Large intestine (tissue), 3 donors: ENCODE measurements around the gene LRRIQ1. TPM values are rescaled to one million over a fixed set of nuclear protein-coding genes. Genes with fewer than 3 reads are reported as not detected.

Experiments used
- DNase-seq, 2 donors: peaks; one replicate each; pipeline versions ENCODE4 v3.0.0 to v3.0.0-alpha.2; 2013
- H3K27ac ChIP-seq: one replicate; pipeline ENCODE4 v1.5.1; 2013; ENCODE audit warnings: low read length
- H3K27me3 ChIP-seq: 2 replicates; pipeline ENCODE4 v1.6.1; 2013; ENCODE audit warnings: low read length; ENCODE audit not compliant: control insufficient read depth, insufficient read depth
- H3K36me3 ChIP-seq: 2 replicates; pipeline ENCODE4 v1.6.1; 2013; ENCODE audit warnings: low read length; ENCODE audit not compliant: control insufficient read depth, insufficient read depth
- H3K4me1 ChIP-seq: one replicate; pipeline ENCODE4 v1.6.1; 2013; ENCODE audit warnings: low read length; ENCODE audit not compliant: control insufficient read depth, insufficient read depth
- H3K4me3 ChIP-seq: one replicate; pipeline ENCODE4 v1.5.1; 2013; ENCODE audit warnings: low read length
- H3K9me3 ChIP-seq: one replicate; pipeline ENCODE4 v1.6.1; 2013; ENCODE audit warnings: mild to moderate bottlenecking, low read depth, low read length, moderate library complexity; ENCODE audit not compliant: control insufficient read depth
- WGBS: methylation state at CpG from one replicate; pipeline ENCODE4 v1.1.5; 2013; ENCODE audit warnings: low lambda C conversion rate; ENCODE audit not compliant: insufficient coverage; 5-methylcytosine and 5-hydroxymethylcytosine counted together
- polyA plus RNA-seq: library from polyadenylated mRNA; unstranded; fragments of 120-200 nt; gene quantifications from one replicate; pipeline ENCODE4 v1.2.1, GENCODE V29; 2013

Gene LRRIQ1
- polyA plus RNA-seq, 1 donor: 0.49 TPM

DNA sequence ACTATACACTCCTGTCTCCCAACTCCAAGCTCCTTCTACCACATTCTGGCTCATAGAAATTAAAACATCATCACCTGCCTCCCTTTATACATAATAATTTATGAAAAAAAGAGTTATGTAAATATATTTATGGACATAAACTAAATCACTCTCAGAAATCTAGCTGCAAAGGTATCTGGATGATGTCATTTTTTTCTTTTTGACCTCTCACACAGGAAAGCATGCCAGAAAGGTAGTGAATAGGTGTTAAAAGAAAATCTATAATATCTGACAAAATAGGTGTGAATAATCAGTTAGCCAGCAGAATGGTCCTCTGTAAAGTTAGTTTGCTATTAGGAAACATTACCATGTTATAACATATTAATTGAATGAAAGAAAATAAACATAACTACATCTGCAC, 7.7 kb downstream of the LRRIQ1 start:
- no peaks in the 10 kb centered on the region for H3K4me1 ChIP-seq
- no peak for DNase-seq
- no peak overlapping the region for H3K27ac ChIP-seq
- H3K9me3 ChIP-seq: no peaks in the 10 kb centered on the region
- no peak overlapping the region for H3K4me3 ChIP-seq
- no peaks in the 10 kb centered on the region for H3K27me3 ChIP-seq
- H3K36me3 ChIP-seq: no peaks in the 10 kb centered on the region

DNA sequence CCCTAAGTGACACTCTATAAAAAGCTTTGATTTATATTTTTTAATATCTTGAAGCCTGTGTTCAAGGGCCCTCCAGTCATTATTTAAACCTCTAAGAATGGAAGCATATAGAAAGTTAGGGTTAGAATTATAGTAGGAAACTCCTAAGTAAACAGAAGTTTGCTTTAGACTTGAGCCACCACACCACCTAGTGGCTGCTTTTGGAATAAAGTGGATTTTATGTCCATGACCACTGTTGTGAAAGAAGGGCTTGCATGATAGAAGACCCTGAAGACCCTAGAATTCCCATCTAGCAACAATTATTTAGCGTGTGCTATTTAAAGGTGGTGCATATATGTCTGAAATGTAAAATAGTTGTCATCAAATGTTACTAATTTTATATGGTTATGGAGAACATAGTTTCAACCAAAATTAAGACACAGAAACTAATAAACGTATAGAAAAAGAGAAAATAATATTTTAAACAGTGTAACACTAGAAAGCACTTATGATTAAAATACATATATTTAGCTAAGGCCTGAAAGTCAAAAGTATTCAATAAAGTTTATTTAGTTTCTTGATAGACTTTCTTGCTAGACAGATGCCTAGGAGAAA, 21.3 kb downstream of the LRRIQ1 start:
- 48% methylated on average over 2 of the region's 2 CpGs for WGBS
- no peaks in the 10 kb centered on the region for H3K9me3 ChIP-seq
- peak; percentile 17 to 22 for DNase-seq
- no peaks in the 10 kb centered on the region for H3K36me3 ChIP-seq
- no peak overlapping the region for H3K4me3 ChIP-seq
- H3K27me3 ChIP-seq: no peaks in the 10 kb centered on the region
- no peaks in the 10 kb centered on the region for H3K4me1 ChIP-seq
- H3K27ac ChIP-seq: no peak overlapping the region

DNA sequence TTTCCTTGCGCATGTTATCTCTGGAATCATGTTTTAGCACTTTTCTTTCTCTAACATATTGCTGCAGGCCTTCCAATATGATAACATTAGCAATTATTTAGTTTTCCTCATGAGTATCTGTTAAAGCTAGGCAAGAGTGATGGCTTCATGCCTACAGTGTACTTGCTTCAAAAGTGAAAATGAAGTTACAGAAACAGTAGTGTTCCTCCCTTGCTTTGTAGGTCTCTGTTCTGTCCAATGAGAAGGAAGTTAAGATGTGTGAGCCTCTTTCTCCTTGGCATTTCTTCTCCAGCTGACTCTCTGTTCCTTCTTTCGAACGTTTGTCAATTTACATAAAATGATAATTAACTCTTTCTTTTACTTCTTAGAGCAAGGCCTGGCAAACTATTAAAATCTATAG, 22.2 kb downstream of the LRRIQ1 start:
- 73% methylated on average over 3 of the region's 3 CpGs for WGBS
- Histone ChIP-seq H3K36me3 (no peaks in the 10 kb centered on the region), H3K27me3 (no peaks in the 10 kb centered on the region), H3K4me3 (no peak overlapping the region), H3K27ac (no peak overlapping the region), H3K4me1 (no peaks in the 10 kb centered on the region), H3K9me3 (no peaks in the 10 kb centered on the region)
- no peak for DNase-seq

DNA sequence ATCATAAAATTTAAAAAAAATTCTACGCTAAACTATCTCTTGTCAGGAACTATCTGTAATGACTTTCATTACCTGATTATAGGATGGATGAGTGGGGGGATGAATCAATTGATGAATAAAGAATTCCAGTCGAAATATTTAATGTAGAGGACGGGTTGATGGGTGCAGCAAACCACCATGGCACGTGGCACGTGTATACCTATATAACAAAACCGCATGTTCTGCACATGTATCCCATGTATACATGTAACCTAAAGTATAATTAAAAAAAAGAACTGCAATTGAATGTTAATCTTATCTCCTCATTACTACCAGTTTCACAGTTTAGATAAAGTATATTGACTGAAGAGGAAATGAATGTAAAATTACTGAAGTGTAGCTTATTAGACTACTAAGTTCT, 23.4 kb downstream of the LRRIQ1 start:
- WGBS: 100% methylated on average over 1 of the region's 6 CpGs
- no peak for DNase-seq
- Histone ChIP-seq H3K27me3 (no peaks in the 10 kb centered on the region), H3K9me3 (no peaks in the 10 kb centered on the region), H3K4me1 (no peaks in the 10 kb centered on the region), H3K4me3 (no peak overlapping the region), H3K36me3 (no peaks in the 10 kb centered on the region), H3K27ac (no peak overlapping the region)

DNA sequence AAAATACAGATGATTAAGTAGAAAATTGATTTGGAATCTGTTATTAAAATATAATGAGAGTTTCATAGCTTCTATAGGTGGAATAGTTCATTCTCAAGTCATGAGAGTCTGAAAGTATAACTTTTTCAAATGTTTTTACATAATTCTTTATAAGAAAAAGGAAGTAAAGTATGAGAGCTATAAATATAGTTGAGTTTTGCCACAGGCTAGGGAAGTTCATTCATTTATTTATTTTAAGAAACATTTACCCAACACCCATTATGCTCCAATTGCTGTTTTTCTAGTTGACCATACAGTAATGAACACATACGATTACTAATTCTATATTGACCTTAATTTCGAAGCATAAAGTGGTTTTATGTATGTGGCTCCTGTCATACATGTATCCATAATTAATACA, 24.8 kb downstream of the LRRIQ1 start:
- Histone ChIP-seq H3K36me3 (no peaks in the 10 kb centered on the region), H3K9me3 (no peaks in the 10 kb centered on the region), H3K4me3 (no peak overlapping the region), H3K27ac (no peak overlapping the region), H3K4me1 (no peaks in the 10 kb centered on the region), H3K27me3 (no peaks in the 10 kb centered on the region)
- no peak for DNase-seq
- no CpG with 5 or more reads among the region's 2 CpGs for WGBS

DNA sequence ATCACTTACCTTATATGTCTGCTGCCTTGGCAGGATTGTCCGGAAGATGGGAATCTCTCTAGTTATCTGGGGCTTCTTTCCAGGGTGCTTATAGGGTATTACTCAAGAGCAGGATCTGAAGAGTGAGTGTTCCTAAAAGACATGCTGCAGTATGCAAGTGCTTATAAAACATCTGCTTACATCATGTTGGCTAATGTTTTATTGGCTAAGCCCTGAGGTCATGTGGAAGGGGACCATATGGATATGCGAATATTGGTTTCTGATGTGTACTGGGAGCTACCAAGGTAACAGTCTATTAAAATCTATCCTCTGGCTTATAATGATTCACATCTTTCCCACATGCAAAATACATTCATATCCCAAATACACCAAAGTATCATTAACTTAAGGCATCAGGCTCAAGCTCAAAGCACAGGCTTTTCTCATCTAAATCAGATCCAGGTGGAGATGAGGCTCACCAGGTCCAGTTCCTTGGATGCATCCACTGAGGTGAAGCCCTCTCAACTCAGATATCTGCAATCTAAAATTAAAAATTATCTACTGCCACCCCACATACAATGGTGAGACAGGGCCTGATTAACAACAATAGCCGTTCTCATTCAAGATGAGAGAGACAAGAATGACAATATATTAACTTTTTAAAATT, 29.8 kb downstream of the LRRIQ1 start:
- no peak for DNase-seq
- Histone ChIP-seq H3K9me3 (no peaks in the 10 kb centered on the region), H3K4me1 (no peaks in the 10 kb centered on the region), H3K27ac (no peak overlapping the region), H3K4me3 (no peak overlapping the region), H3K36me3 (no peaks in the 10 kb centered on the region), H3K27me3 (no peaks in the 10 kb centered on the region)
- 88% methylated on average over 1 of the region's 3 CpGs for WGBS

DNA sequence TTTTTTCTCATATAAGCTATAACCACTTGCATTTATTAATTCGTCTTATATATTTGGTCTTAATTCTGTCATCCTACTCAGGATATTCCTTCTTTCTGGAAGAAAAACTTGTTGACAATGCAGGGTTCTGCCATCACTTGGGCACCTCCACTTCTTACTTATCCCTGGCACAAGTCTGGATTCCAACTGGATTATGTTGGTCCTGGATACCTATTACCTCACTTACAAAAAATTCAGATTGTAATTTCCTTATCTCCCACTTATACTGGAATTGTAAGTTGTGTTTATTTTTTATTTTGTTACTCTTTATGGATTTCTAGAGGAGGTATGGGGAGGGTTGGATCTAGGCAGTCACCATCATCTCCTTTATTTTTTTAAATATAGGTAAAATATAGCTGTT, 36.7 kb downstream of the LRRIQ1 start:
- 100% methylated on average over 1 of the region's 1 CpG for WGBS
- DNase-seq: no peak
- Histone ChIP-seq H3K4me1 (no peaks in the 10 kb centered on the region), H3K9me3 (no peaks in the 10 kb centered on the region), H3K36me3 (no peaks in the 10 kb centered on the region), H3K27ac (no peak overlapping the region), H3K4me3 (no peak overlapping the region), H3K27me3 (no peaks in the 10 kb centered on the region)

DNA sequence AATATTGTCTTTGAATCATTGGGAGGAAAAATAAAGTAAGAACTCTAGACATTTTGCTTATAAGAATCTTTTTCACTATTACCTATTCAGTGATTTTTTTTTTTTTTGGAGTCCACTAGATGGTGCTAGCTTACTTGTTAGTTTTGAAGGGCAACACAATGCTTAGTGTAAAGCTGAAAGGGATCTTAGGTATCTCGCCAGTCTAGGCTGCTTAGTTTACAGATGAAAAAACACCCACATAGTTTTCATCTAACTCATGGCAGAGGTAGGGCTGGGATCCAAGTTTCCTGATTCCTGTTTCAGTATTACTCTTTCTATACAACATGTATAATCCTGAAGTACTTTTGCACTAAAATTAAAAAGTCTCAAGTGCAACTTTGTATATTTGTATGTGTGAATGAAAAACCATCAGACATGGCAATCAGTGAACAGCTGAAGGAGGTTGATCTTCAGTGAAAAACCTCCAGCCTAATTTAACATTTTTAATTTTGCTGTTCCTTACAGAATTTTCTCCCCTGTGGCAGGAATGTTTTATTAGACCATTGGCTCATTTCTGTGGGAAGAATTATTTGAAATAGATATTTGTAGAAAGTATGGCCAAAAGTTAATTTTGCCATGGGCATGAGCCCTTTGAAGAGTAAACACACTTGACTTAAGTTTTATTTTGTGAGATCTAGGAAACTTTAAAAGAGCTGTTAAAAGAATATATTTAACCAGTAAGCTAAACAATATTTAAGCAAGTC, 40.7 kb downstream of the LRRIQ1 start:
- Histone ChIP-seq H3K27me3 (no peaks in the 10 kb centered on the region), H3K27ac (no peak overlapping the region), H3K36me3 (no peaks in the 10 kb centered on the region), H3K4me3 (no peak overlapping the region), H3K9me3 (no peaks in the 10 kb centered on the region), H3K4me1 (no peaks in the 10 kb centered on the region)
- DNase-seq: peak; percentile 5 to 29
- WGBS: no CpG with 5 or more reads among the region's 1 CpG

DNA sequence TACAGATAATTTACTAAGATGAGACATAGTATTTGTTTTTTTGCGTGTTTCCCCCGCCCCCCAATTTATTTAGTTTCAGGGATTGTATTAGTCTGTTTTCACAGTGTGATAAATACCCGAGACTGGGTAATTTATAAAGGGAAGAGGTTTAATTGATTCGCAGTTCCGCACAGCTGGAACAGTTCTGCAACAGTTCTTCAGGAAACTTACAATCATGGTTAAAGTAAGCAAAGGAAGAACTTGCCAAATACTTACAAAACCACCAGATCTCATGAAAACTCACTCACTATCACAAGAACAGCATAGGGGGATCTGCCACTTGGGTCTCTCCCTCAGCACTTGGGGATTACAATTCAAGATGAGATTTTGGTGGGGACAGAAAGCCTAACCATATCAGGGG, 48.9 kb downstream of the LRRIQ1 start:
- DNase-seq: no peak
- Histone ChIP-seq H3K27me3 (no peaks in the 10 kb centered on the region), H3K36me3 (no peaks in the 10 kb centered on the region), H3K27ac (no peak overlapping the region), H3K4me1 (no peaks in the 10 kb centered on the region), H3K4me3 (no peak overlapping the region), H3K9me3 (no peaks in the 10 kb centered on the region)
- WGBS: no CpG with 5 or more reads among the region's 5 CpGs

DNA sequence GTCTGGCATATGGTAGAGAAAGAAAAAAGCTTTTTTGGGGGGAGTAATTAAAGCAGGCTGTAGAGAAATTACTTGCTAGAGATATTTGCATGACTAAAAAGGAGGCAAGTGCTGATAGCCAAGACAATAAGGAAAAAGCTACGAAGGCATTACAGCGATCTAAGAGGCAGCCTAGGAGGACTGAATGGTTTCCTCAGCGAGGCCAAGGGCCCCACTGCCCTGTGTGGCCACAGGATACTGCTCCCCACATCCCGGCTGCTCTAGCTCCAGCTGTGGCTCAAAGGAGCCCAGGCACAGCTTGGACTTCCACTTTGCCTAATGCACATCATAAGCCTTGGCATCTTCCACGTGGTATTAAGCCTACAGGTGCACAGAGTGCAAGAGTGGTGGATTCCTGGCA, 53.6 kb downstream of the LRRIQ1 start:
- H3K36me3 ChIP-seq: no peaks in the 10 kb centered on the region
- no peak overlapping the region for H3K4me3 ChIP-seq
- no peak for DNase-seq
- H3K27ac ChIP-seq: no peak overlapping the region
- H3K27me3 ChIP-seq: no peaks in the 10 kb centered on the region
- 100% methylated on average over 2 of the region's 5 CpGs for WGBS
- H3K4me1 ChIP-seq: no peaks in the 10 kb centered on the region
- no peaks in the 10 kb centered on the region for H3K9me3 ChIP-seq
